GM23248 (cell line): ENCODE results near the gene CCDC167. TPM values are rescaled to one million over a fixed set of nuclear protein-coding genes. Genes with fewer than 3 reads are reported as not detected.

Experiments
- DNase-seq: peaks from one replicate; pipeline ENCODE4 v3.0.0-alpha.2; 2015
- H2AFZ ChIP-seq: fragments of 200-600 bp; sonication (generic); 2 replicates; pipeline ENCODE4 v1.6.1; 2016; ENCODE audit warnings: antibody characterized with exemption
- H3F3A ChIP-seq: fragments of 200-600 bp; sonication (generic); 2 replicates; pipeline ENCODE4 v1.6.1; 2016; ENCODE audit warnings: mild to moderate bottlenecking, antibody characterized with exemption, mixed run types; ENCODE audit not compliant: insufficient read depth
- H3K27ac ChIP-seq: fragments of 200-600 bp; sonication (generic); 2 replicates; pipeline ENCODE4 v1.5.1; 2016; ENCODE audit warnings: mild to moderate bottlenecking
- H3K27me3 ChIP-seq: fragments of 200-600 bp; sonication (generic); replicated peaks from 2 replicates; pipeline ENCODE4 v1.6.1; 2016; ENCODE audit warnings: mild to moderate bottlenecking; ENCODE audit not compliant: insufficient read depth
- H3K36me3 ChIP-seq: fragments of 200-600 bp; sonication (generic); 2 replicates; pipeline ENCODE4 v1.6.1; 2016; ENCODE audit warnings: low read depth, mild to moderate bottlenecking
- H3K4me1 ChIP-seq: fragments of 200-600 bp; sonication (generic); 2 replicates; pipeline ENCODE4 v1.6.1; 2016; ENCODE audit warnings: mild to moderate bottlenecking; ENCODE audit not compliant: insufficient read depth
- H3K4me2 ChIP-seq: fragments of 200-600 bp; sonication (generic); one replicate; pipeline ENCODE4 v1.6.1; 2016; ENCODE audit warnings: mild to moderate bottlenecking; ENCODE audit not compliant: unreplicated experiment
- H3K4me3 ChIP-seq: fragments of 200-600 bp; sonication (generic); 2 replicates; pipeline ENCODE4 v1.5.1; 2016; ENCODE audit warnings: mild to moderate bottlenecking
- H3K79me2 ChIP-seq: fragments of 200-600 bp; sonication (generic); 2 replicates; pipeline ENCODE4 v1.6.1; 2016; ENCODE audit warnings: mild to moderate bottlenecking; ENCODE audit not compliant: insufficient read depth
- H3K9ac ChIP-seq: fragments of 200-600 bp; sonication (generic); 2 replicates; pipeline ENCODE4 v1.6.1; 2016; ENCODE audit warnings: mild to moderate bottlenecking
- H3K9me2 ChIP-seq: fragments of 200-600 bp; sonication (generic); 2 replicates; pipeline ENCODE4 v1.6.1; 2016; ENCODE audit warnings: mixed run types, mild to moderate bottlenecking, moderate library complexity; ENCODE audit not compliant: insufficient read depth
- H3K9me3 ChIP-seq: fragments of 200-600 bp; sonication (generic); one replicate; pipeline ENCODE4 v1.6.1; 2017; ENCODE audit warnings: low read depth
- H4K20me1 ChIP-seq: fragments of 200-600 bp; sonication (generic); 2 replicates; pipeline ENCODE4 v1.6.0; 2016; ENCODE audit not compliant: insufficient read depth
- EZH2 ChIP-seq: fragments of 200-600 bp; sonication (generic); IDR thresholded peaks from 2 replicates; pipeline ENCODE4 v1.6.1; 2018; ENCODE audit warnings: antibody characterized with exemption, mild to moderate bottlenecking; ENCODE audit not compliant: insufficient read depth, poor library complexity, severe bottlenecking
- EZH2phosphoT487 ChIP-seq: fragments of 200-600 bp; sonication (generic); IDR thresholded peaks from 2 replicates; pipeline ENCODE4 v1.6.1; 2018; ENCODE audit warnings: antibody characterized with exemption, moderate library complexity, mild to moderate bottlenecking, low read depth; ENCODE audit not compliant: insufficient read depth
- WGBS, 2 experiments: methylation state at CpG; one replicate each; pipeline ENCODE4 v1.1.6; 2015 to 2017; ENCODE audit warnings: low lambda C conversion rate in 2 of 2, low coverage in 1 of 2; ENCODE audit errors: missing lambda C conversion rate in 2 of 2; 5-methylcytosine and 5-hydroxymethylcytosine counted together
- in situ Hi-C: fragments of 300-500 bp; cut with MboI; formaldehyde crosslinking; loops from 2 replicates; pipeline ENCODE4 v1.15.0; 2020
- polyA plus RNA-seq: library from polyadenylated mRNA; unstranded; fragments of >200 nt; fragmentation: Nextera tagmentation; extraction: Ambion mirVana; gene quantifications from 2 replicates; pipeline ENCODE4 v1.2.1, GENCODE V29; 2016
- total RNA-seq: library from RNA; depleted of rRNA; stranded (reverse); fragments of >200 nt; shearing (Covaris generic); gene quantifications from 2 replicates; pipeline ENCODE4 v1.2.3, GENCODE V29; 2014

The CCDC167 gene
- total and polyA plus RNA-seq, 2 experiments from 2014 or later: 35.8 to 51.0 TPM

DNA sequence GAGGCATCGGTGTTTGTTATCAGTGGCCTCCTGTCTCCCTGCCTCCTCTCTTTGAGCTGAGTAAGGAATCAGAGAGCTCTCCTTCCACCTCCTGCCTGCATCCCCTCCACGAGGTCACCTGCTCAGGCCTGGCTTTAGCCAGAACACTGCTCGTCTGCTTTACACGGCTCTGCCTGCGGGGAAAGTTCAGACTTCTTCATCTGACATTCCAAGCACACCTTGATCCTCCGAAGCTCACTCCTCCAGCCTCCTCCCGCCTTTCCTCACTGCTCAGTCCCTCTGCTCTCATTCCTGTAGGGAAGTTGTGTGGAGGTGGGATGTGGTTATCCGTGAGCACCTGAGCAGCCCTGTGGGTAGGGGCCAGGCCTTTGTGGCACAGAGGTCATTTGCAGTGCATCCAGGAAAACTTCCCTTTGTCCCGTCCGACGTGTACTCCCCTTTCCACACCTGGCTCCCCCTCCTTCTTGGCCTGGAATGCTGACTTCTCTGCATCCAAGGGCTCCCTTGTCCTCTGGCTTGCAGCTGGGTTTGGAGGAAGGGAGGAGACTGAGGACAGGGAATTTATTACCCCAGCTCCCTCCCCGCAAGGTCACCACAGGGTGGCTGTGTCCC, 12.8 kb upstream of the CCDC167 start:
- Histone ChIP-seq H3K9me2 (no peaks in the 10 kb centered on the region), H3K4me1 (no peaks in the 10 kb centered on the region), H3K27me3 (peaks cover 27% of the 10 kb centered on the region), H3K4me2 (no peak overlapping the region), H3K9me3 (no peaks in the 10 kb centered on the region), H4K20me1 (no peaks in the 10 kb centered on the region), H3K4me3 (no peak overlapping the region), H3K36me3 (no peaks in the 10 kb centered on the region), H2AFZ (no peak overlapping the region), H3K79me2 (no peaks in the 10 kb centered on the region), H3F3A (no peaks in the 10 kb centered on the region), H3K9ac (no peak overlapping the region), H3K27ac (no peak overlapping the region)
- DNase-seq: no peak
- in situ Hi-C loops: no loop called here
- 14 to 20% methylated on average over 12 of the region's 12 CpGs for WGBS, 2 experiments
- TF ChIP-seq EZH2 (no peak), EZH2phosphoT487 (no peak)

DNA sequence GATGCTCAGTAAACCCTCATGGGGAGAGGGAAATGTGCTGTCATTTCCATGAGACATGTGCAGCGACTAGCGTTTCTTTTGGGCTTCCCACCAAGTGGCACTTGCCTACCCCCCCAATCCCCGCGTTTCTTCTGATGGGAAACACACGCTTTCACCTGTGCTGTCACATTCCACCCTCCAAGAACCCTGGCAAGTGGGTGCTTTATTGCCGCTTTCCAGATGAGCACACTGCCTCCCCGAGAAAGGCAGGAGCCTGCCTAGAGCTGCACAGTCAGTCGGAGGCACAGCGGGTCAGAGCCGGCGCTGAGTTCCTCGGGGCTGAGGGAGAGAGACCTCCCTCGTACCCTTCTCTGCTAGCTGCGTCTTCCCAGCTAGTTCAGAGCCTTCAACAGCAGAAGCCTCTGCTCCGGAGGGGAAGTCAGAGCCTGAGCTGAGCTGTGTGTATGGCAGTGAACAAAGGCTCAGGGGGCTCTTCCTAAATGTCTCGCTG, 12.3 kb upstream of the CCDC167 start:
- no peak for TF ChIP-seq EZH2phosphoT487
- TF ChIP-seq EZH2: no peak

DNA sequence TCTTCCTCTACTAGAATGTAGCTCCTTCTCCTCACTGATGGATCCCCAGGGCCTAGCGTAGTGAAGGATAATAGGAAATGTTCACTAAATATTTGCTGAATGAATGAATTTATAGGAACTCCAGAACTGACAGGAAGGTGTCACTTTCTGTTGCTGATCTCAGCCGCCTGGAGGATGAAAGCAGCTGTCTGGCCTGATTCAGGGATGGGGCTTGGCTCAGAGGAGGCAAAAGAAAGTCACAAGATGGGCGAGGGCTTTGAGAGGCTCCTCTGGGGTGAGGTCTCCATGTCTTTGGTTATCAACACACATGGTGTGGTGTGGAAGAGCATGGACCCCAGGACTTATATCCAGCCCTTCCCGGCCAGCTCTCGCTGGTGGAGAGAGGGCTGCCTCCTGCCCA, 11.5 kb upstream of the CCDC167 start:
- Histone ChIP-seq H3K9me2 (no peaks in the 10 kb centered on the region), H3K9ac (no peak overlapping the region), H3K27me3 (peaks cover 34% of the 10 kb centered on the region), H4K20me1 (no peaks in the 10 kb centered on the region), H3K79me2 (no peaks in the 10 kb centered on the region), H3K27ac (no peak overlapping the region), H3K4me3 (no peak overlapping the region), H3F3A (no peaks in the 10 kb centered on the region), H3K36me3 (no peaks in the 10 kb centered on the region), H3K4me1 (no peaks in the 10 kb centered on the region), H3K4me2 (no peak overlapping the region), H3K9me3 (no peaks in the 10 kb centered on the region), H2AFZ (no peak overlapping the region)
- 82 to 83% methylated on average over 5 of the region's 5 CpGs for WGBS, 2 experiments
- in situ Hi-C loops: no loop called here
- DNase-seq: no peak
- TF ChIP-seq EZH2phosphoT487 (no peak), EZH2 (no peak)

More for the DNA sequence above, 12.3 kb upstream of the CCDC167 start:
- H3K36me3 ChIP-seq: no peaks in the 10 kb centered on the region
- H3F3A ChIP-seq: no peaks in the 10 kb centered on the region
- no peak overlapping the region for H3K4me2 ChIP-seq
- H3K27ac ChIP-seq: no peak overlapping the region
- H3K27me3 ChIP-seq: peaks cover 27% of the 10 kb centered on the region
- H3K79me2 ChIP-seq: no peaks in the 10 kb centered on the region
- 10 to 14% methylated on average over 15 to 16 of the region's 16 CpGs for WGBS, 2 experiments
- no peak overlapping the region for H3K4me3 ChIP-seq
- no peak overlapping the region for H3K9ac ChIP-seq
- H4K20me1 ChIP-seq: no peaks in the 10 kb centered on the region
- no peak for DNase-seq
- H3K9me3 ChIP-seq: no peaks in the 10 kb centered on the region
- H2AFZ ChIP-seq: no peak overlapping the region
- H3K4me1 ChIP-seq: no peaks in the 10 kb centered on the region
- in situ Hi-C loops: no loop called here
- H3K9me2 ChIP-seq: no peaks in the 10 kb centered on the region

DNA sequence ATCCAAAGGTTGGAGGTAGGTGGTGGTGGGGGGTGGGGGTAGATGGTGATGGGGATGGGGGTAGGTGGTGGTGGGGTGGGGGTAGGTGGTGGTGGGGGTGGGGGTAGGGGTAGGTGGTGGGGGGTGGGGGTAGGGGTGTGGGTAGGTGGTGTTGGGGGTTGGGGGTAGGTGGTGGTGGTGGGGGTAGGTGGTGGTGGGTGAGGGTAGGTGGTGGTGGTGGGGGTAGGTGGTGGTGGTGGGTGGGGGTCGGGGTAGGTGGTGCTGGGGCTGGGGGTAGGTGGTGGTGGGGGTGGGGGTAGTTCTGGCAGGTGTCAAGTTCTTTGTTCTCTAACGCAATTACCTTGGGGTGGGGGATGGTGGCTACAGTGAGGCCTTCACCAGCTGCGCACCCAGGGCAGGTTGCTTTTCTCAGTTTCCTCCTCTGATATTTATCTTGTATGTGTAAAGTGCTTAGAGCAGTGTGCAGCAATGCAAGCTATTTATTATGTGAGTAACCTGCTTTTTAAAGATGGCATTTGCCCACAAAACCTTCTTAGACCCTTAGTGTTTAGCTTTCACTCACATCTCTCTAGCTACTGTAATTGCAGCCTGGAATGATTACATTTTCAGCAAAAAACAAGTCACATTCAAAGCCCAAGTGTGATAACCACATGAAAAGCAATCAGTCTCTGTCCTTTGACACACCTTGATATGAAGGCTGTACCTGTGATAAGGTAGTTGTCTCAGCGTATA, 8.2 kb upstream of the CCDC167 start:
- Histone ChIP-seq H3K79me2 (no peaks in the 10 kb centered on the region), H3K9me3 (no peaks in the 10 kb centered on the region), H3K4me1 (no peaks in the 10 kb centered on the region), H3K27me3 (peaks cover 24% of the 10 kb centered on the region), H4K20me1 (no peaks in the 10 kb centered on the region), H3K27ac (no peak overlapping the region), H3K36me3 (no peaks in the 10 kb centered on the region), H2AFZ (no peak overlapping the region), H3K9me2 (no peaks in the 10 kb centered on the region), H3K4me3 (no peak overlapping the region), H3K4me2 (no peak overlapping the region), H3F3A (no peaks in the 10 kb centered on the region), H3K9ac (no peak overlapping the region)
- in situ Hi-C loops: no loop called here
- 33 to 71% methylated on average over 2 to 4 of the region's 4 CpGs for WGBS, 2 experiments
- no peak for TF ChIP-seq EZH2phosphoT487
- TF ChIP-seq EZH2: no peak
- no peak for DNase-seq
